LHCN-M2 (cell line): ENCODE measurements around the gene RHO. TPM values are rescaled to one million over a fixed set of nuclear protein-coding genes. Genes with fewer than 3 reads are reported as not detected.

ENCODE experiments used
- DNase-seq: peaks from one replicate; pipeline ENCODE4 v3.0.0-alpha.2; 2012; ENCODE audit warnings: low read depth
- total RNA-seq: library from RNA; depleted of rRNA; stranded (reverse); fragments of >200 nt; gene quantifications from 2 replicates; pipeline ENCODE4 v1.2.3, GENCODE V29; 2014; rRNA removed

RHO gene
- total RNA-seq, 1 experiment from 2014 or later: not detected

- no peak for DNase-seq
These were observed 48.9 kb downstream of the RHO start for GRCh38 chr3:129577366-129577765.

GRCh38 chr3:129577925-129578786 lies 49.7 kb downstream of the RHO start:
- DNase-seq: no peak

- DNase-seq: peak; percentile 37
These were observed 51.6 kb downstream of the RHO start for GRCh38 chr3:129579991-129580390.

DNA sequence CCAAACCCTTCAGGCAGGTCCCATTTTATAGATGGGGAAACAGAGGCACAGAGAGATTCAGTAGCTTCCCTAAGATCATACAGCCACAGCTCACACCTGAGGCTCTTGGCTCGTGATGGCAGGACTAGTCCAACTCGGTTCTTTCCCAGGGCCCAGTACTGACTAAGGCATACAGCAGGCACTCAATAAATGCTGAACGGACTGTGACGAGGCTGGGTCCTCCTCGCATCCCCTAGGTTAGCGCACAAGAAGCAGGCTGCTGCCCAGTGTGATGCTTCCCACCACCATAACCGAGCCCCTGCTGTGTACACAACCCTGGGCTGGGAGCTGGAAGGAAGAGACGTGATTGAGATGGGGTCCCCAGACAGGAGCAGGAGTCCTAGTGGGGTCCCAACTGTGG lies 53.2 kb downstream of the RHO start:
- DNase-seq: no peak

GRCh38 chr3:129582799-129583198 lies 54.4 kb downstream of the RHO start:
- no peak for DNase-seq

- no peak for DNase-seq
These were observed 54.9 kb downstream of the RHO start for GRCh38 chr3:129583289-129583688.

DNA sequence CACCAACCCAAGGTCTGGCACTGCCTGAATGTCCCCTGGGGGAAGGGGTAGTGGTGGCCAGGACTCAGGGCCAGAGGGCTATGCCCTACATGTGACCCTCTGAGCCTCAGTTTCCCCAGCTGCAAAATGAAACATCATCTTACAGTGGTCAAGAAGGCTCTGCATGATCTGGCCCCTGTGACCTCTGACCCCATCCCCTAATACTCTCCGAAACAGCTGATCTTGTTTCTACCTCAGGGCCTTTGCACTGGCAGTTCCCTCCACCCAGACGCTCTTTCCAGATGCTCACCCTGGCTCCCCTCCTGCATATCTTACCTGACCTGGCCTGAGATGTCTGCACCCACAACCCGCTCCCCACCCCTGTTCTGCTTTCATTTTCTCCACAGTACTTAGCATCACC lies 56.2 kb downstream of the RHO start:
- no peak for DNase-seq

Other genes starting within 250 kb of the RHO start
- gene HMCES, start 249.8 kb upstream of the RHO start, total RNA-seq: 10.8 and 15.8 TPM in 2 replicates
- gene EFCAB12, start 100.0 kb upstream of the RHO start, total RNA-seq: 0.06 and 0.26 TPM in 2 replicates
- gene MBD4, start 88.7 kb upstream of the RHO start, total RNA-seq: 25.3 and 28.8 TPM in 2 replicates
- gene IFT122, start 88.4 kb upstream of the RHO start, total RNA-seq: 17.3 and 24.2 TPM in 2 replicates
- not detected in 2 replicates for gene H1-8, start 14.5 kb downstream of the RHO start, total RNA-seq
- gene PLXND1, start 78.0 kb downstream of the RHO start, total RNA-seq: 51.3 and 63.2 TPM in 2 replicates